Tibial artery (tissue), 4 donors: ENCODE measurements around the gene SIGLEC6.

Experiments
- DNase-seq, 2 donors: peaks; one replicate each; pipeline ENCODE4 v3.0.0-alpha.2; 2019
- H3K27ac ChIP-seq, 2 donors: fragments of 200-600 bp; sonication (generic) in 1 of 2; 1 replicate in 1 of 2; 2 replicates in 1 of 2; pipeline ENCODE4 v1.5.1; 2018 to 2019; ENCODE audit warnings: mild to moderate bottlenecking in 1 of 2
- H3K27me3 ChIP-seq, 2 donors: fragments of 200-600 bp; sonication (generic) in 1 of 2; one replicate each; pipeline versions ENCODE4 v1.5.1 to v1.6.0; 2016 to 2019
- H3K36me3 ChIP-seq, 3 donors: fragments of 200-600 bp; sonication (generic) in 2 of 3; one replicate each; pipeline ENCODE4 v1.5.1; 2016 to 2019; ENCODE audit warnings: mild to moderate bottlenecking in 2 of 3
- H3K4me1 ChIP-seq, 4 donors: fragments of 200-600 bp; sonication (generic) in 2 of 4; 1 replicate in 3 of 4; 2 replicates in 1 of 4; pipeline ENCODE4 v1.5.1; 2016 to 2019
- H3K4me3 ChIP-seq, 2 donors: fragments of 200-600 bp; sonication (generic) in 1 of 2; 1 replicate in 1 of 2; 2 replicates in 1 of 2; pipeline ENCODE4 v1.5.1; 2018 to 2019; ENCODE audit warnings: mild to moderate bottlenecking in 2 of 2
- H3K9me3 ChIP-seq, 3 donors: fragments of 200-600 bp; sonication (generic) in 1 of 3; one replicate each; pipeline ENCODE4 v1.5.1; 2016 to 2019
- intact Hi-C: fragments of 100-400 bp; cut with DNase I; formaldehyde crosslinking; loops from one replicate; pipeline ENCODE4 v1.15.0; 2023; ENCODE audit warnings: low total_unique reads
- TF ChIP-seq, protein P1 (sequence below), 2 experiments: fragments of 200-600 bp in 1 of 2; fragments of 450-650 bp in 1 of 2; IDR thresholded peaks; one replicate each; pipeline ENCODE4 v1.5.1; 2017 to 2019; ENCODE audit warnings: antibody characterized with exemption in 2 of 2, mild to moderate bottlenecking in 1 of 2, moderate library complexity in 1 of 2

Gene SIGLEC6

DNA sequence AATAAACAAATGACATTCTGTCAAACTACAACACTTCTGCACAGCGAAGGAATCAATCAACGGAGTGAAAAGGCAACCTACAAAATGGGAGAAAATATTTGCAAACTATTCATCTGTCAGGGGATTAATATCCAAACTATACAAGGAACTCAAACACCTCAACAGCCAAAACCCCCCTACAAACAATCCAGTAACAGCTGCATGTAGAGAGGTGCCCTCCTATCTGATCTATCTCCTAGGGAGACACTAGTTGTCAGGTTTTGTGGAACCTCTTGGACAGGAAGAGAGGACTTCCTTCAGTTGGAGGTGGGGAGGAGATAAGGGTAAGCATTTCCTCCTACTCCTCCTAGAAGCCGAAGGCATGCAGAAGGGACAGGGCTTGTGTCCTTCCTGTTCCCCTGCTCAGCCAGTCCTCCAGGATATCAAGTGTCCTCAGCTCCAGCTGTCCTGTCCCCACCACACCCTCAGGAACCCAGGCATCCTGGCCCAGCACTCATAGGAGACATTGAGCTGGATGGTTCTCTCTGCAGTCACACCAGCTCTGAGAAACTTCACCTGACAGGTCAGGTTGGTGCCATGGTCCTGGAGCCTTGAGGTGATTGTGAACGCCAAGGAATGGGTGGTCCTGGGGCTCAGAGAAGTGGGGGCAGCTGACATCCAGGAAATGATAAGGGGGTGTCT is 63.5 kb downstream of the SIGLEC6 start:
- Histone ChIP-seq H3K27me3 (peaks cover 0 to 12% of the 10 kb centered on the region in 2 donors), H3K27ac (no peak overlapping the region), H3K4me3 (no peak overlapping the region), H3K4me1 (no peaks in the 10 kb centered on the region), H3K36me3 (no peaks in the 10 kb centered on the region), H3K9me3 (no peaks in the 10 kb centered on the region)
- intact Hi-C loops: no loop called here
- TF ChIP-seq, protein P1, sequence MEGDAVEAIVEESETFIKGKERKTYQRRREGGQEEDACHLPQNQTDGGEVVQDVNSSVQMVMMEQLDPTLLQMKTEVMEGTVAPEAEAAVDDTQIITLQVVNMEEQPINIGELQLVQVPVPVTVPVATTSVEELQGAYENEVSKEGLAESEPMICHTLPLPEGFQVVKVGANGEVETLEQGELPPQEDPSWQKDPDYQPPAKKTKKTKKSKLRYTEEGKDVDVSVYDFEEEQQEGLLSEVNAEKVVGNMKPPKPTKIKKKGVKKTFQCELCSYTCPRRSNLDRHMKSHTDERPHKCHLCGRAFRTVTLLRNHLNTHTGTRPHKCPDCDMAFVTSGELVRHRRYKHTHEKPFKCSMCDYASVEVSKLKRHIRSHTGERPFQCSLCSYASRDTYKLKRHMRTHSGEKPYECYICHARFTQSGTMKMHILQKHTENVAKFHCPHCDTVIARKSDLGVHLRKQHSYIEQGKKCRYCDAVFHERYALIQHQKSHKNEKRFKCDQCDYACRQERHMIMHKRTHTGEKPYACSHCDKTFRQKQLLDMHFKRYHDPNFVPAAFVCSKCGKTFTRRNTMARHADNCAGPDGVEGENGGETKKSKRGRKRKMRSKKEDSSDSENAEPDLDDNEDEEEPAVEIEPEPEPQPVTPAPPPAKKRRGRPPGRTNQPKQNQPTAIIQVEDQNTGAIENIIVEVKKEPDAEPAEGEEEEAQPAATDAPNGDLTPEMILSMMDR (IDR thresholded peaks at IDR 0.05): no peak
- no peak for DNase-seq
